GM23338 (cell line): ENCODE measurements around the gene KRT81. TPM values are rescaled to one million over a fixed set of nuclear protein-coding genes. Genes with fewer than 3 reads are reported as not detected.

Source experiments
- ATAC-seq: fragments of 200-7000 bp; cut with Tn5 transposase; 3 replicates; pipeline ENCODE4 v1.9.1; 2020
- DNase-seq: peaks from one replicate; pipeline ENCODE4 v3.0.0-alpha.2; 2015; ENCODE audit warnings: low spot score
- H2AFZ ChIP-seq: fragments of 200-600 bp; sonication (generic); 2 replicates; pipeline ENCODE4 v1.8.0; 2016; ENCODE audit warnings: antibody characterized with exemption, mild to moderate bottlenecking, moderate library complexity
- H3F3A ChIP-seq: fragments of 200-600 bp; sonication (generic); replicated peaks from 2 replicates; pipeline ENCODE4 v1.8.0; 2017; ENCODE audit warnings: antibody characterized with exemption, mixed run types, low read depth
- H3K27ac ChIP-seq: fragments of 200-600 bp; sonication (generic); 2 replicates; pipeline ENCODE4 v1.6.1; 2016; ENCODE audit warnings: low read depth
- H3K27me3 ChIP-seq: fragments of 200-600 bp; sonication (generic); 2 replicates; pipeline ENCODE4 v1.8.0; 2016; ENCODE audit warnings: mild to moderate bottlenecking, mixed run types, moderate library complexity; ENCODE audit not compliant: insufficient read depth
- H3K36me3 ChIP-seq: fragments of 200-600 bp; sonication (generic); 2 replicates; pipeline ENCODE4 v1.8.0; 2016; ENCODE audit warnings: mild to moderate bottlenecking; ENCODE audit not compliant: insufficient read depth
- H3K4me1 ChIP-seq: fragments of 200-600 bp; sonication (generic); 2 replicates; pipeline ENCODE4 v1.8.0; 2016; ENCODE audit warnings: mild to moderate bottlenecking, moderate library complexity; ENCODE audit not compliant: insufficient read depth
- H3K4me2 ChIP-seq: fragments of 200-600 bp; sonication (generic); 2 replicates; pipeline ENCODE4 v1.7.1; 2017; ENCODE audit warnings: mixed run types
- H3K4me3 ChIP-seq: fragments of 200-600 bp; sonication (generic); 2 replicates; pipeline ENCODE4 v1.6.1; 2016; ENCODE audit warnings: mixed run types
- H3K79me2 ChIP-seq: fragments of 200-600 bp; sonication (generic); replicated peaks from 2 replicates; pipeline ENCODE4 v1.8.0; 2017; ENCODE audit warnings: mild to moderate bottlenecking; ENCODE audit not compliant: insufficient read depth
- H3K9me2 ChIP-seq: fragments of 200-600 bp; sonication (generic); 2 replicates; pipeline ENCODE4 v1.8.0; 2017; ENCODE audit not compliant: insufficient read depth
- H4K20me1 ChIP-seq: fragments of 200-600 bp; sonication (generic); replicated peaks from 2 replicates; pipeline ENCODE4 v1.8.0; 2017; ENCODE audit warnings: mild to moderate bottlenecking; ENCODE audit not compliant: insufficient read depth
- H3K27ac Mint-ChIP-seq: 2 replicates; pipeline ENCODE4 v1.8.0; 2020; ENCODE audit warnings: inconsistent platforms, mild to moderate bottlenecking, moderate library complexity, mixed read lengths
- H3K27me3 Mint-ChIP-seq: 3 replicates; pipeline ENCODE4 v1.8.0; 2022; ENCODE audit warnings: low read depth, mild to moderate bottlenecking, moderate library complexity, mixed read lengths, inconsistent platforms; ENCODE audit not compliant: insufficient read depth, poor library complexity
- H3K36me3 Mint-ChIP-seq: 3 replicates; pipeline ENCODE4 v1.8.0; 2021; ENCODE audit warnings: low read depth, mild to moderate bottlenecking, inconsistent platforms, moderate library complexity, mixed read lengths
- H3K4me1 Mint-ChIP-seq: 3 replicates; pipeline ENCODE4 v1.8.0; 2020; ENCODE audit warnings: mild to moderate bottlenecking, inconsistent platforms, mixed read lengths
- H3K4me3 Mint-ChIP-seq: 3 replicates; pipeline ENCODE4 v1.8.0; 2021; ENCODE audit warnings: moderate library complexity, mild to moderate bottlenecking, inconsistent platforms, mixed read lengths
- H3K9me3 Mint-ChIP-seq: 3 replicates; pipeline ENCODE4 v1.8.0; 2020; ENCODE audit warnings: moderate library complexity, mild to moderate bottlenecking, inconsistent platforms, mixed read lengths
- CREB1 ChIP-seq: fragments of 250-450 bp; sonication (Bioruptor Pico); IDR thresholded peaks from 2 replicates; pipeline ENCODE4 v1.5.0; 2020; ENCODE audit warnings: low read depth, mild to moderate bottlenecking, moderate library complexity
- ETS1 ChIP-seq: IDR thresholded peaks from 2 replicates; pipeline ENCODE4 v1.6.1; 2016; ENCODE audit warnings: antibody characterized with exemption
- EZH2 ChIP-seq: fragments of 200-600 bp; sonication (generic); IDR thresholded peaks from one replicate; pipeline ENCODE4 v1.8.0; 2017; ENCODE audit warnings: antibody characterized with exemption, mild to moderate bottlenecking, low read depth; ENCODE audit not compliant: unreplicated experiment
- EZH2phosphoT487 ChIP-seq: fragments of 200-600 bp; sonication (generic); IDR thresholded peaks from one replicate; pipeline ENCODE4 v1.8.1; 2018; ENCODE audit warnings: antibody characterized with exemption; ENCODE audit not compliant: unreplicated experiment
- JUNB ChIP-seq: IDR thresholded peaks from one replicate; pipeline ENCODE4 v1.6.1; 2016; ENCODE audit warnings: antibody characterized with exemption; ENCODE audit not compliant: unreplicated experiment
- NANOG ChIP-seq: IDR thresholded peaks from 2 replicates; pipeline ENCODE4 v1.6.1; 2016; ENCODE audit warnings: antibody characterized with exemption, borderline replicate concordance
- POLR2AphosphoS5 ChIP-seq: IDR thresholded peaks from 2 replicates; pipeline ENCODE4 v1.6.1; 2016; ENCODE audit warnings: antibody characterized with exemption, low read depth
- REST ChIP-seq: IDR thresholded peaks from one replicate; pipeline ENCODE4 v1.6.1; 2018; ENCODE audit warnings: antibody characterized with exemption; ENCODE audit not compliant: unreplicated experiment
- STAT1 ChIP-seq: IDR thresholded peaks from one replicate; pipeline ENCODE4 v1.6.1; 2016; ENCODE audit warnings: antibody characterized with exemption; ENCODE audit not compliant: unreplicated experiment
- ZNF114 ChIP-seq: fragments of 250-450 bp; sonication (Bioruptor Pico); IDR thresholded peaks from 2 replicates; pipeline ENCODE4 v1.5.0; 2020; ENCODE audit warnings: mild to moderate bottlenecking, moderate library complexity
- ZNF331 ChIP-seq: fragments of 250-450 bp; sonication (Bioruptor Pico); IDR thresholded peaks from 2 replicates; pipeline ENCODE4 v1.5.0; 2020; ENCODE audit warnings: low read depth, mild to moderate bottlenecking, moderate library complexity
- ZNF462 ChIP-seq: fragments of 250-450 bp; sonication (Bioruptor Pico); IDR thresholded peaks from 2 replicates; pipeline ENCODE4 v1.5.0; 2020; ENCODE audit warnings: mild to moderate bottlenecking, moderate library complexity
- polyA plus RNA-seq: library from polyadenylated mRNA; unstranded; fragments of >200 nt; fragmentation: Nextera tagmentation; extraction: Ambion mirVana; gene quantifications from 2 replicates; pipeline ENCODE4 v1.2.1, GENCODE V29; 2016
- total RNA-seq: library from RNA; depleted of rRNA; stranded (reverse); fragments of >200 nt; shearing (Covaris generic); gene quantifications from 2 replicates; pipeline ENCODE4 v1.2.3, GENCODE V29; 2014
- TF ChIP-seq, protein P1 (sequence below), 2 experiments: fragments of 200-600 bp in 1 of 2; sonication (generic) in 1 of 2; conservative IDR thresholded peaks; 2 replicates each; pipeline versions ENCODE4 v1.5.1 to v1.6.1; 2016 to 2017; ENCODE audit warnings: antibody characterized with exemption in 2 of 2, low read depth in 2 of 2, mild to moderate bottlenecking in 2 of 2, moderate library complexity in 1 of 2

KRT81 gene
- total and polyA plus RNA-seq, 2 experiments from 2014 or later = not detected

GRCh38 chr12:52285172-52285745, 6.1 kb downstream of the KRT81 start:
- H4K20me1 ChIP-seq = no peaks in the 10 kb centered on the region
- no peak overlapping the region for H3K27ac ChIP-seq
- H3K36me3 ChIP-seq = no peaks in the 10 kb centered on the region
- H3K9me2 ChIP-seq = no peaks in the 10 kb centered on the region
- no peaks in the 10 kb centered on the region for H3K4me1 ChIP-seq
- TF ChIP-seq JUNB (no peak), EZH2phosphoT487 (no peak), EZH2 (no peak), POLR2AphosphoS5 (no peak), ZNF462 (CRISPR knock-in tag) (no peak), CREB1 (CRISPR knock-in tag) (no peak), REST (no peak), ZNF331 (CRISPR knock-in tag) (no peak), NANOG (no peak), ZNF114 (no peak), ETS1 (no peak), STAT1 (no peak)
- TF ChIP-seq, protein P1, sequence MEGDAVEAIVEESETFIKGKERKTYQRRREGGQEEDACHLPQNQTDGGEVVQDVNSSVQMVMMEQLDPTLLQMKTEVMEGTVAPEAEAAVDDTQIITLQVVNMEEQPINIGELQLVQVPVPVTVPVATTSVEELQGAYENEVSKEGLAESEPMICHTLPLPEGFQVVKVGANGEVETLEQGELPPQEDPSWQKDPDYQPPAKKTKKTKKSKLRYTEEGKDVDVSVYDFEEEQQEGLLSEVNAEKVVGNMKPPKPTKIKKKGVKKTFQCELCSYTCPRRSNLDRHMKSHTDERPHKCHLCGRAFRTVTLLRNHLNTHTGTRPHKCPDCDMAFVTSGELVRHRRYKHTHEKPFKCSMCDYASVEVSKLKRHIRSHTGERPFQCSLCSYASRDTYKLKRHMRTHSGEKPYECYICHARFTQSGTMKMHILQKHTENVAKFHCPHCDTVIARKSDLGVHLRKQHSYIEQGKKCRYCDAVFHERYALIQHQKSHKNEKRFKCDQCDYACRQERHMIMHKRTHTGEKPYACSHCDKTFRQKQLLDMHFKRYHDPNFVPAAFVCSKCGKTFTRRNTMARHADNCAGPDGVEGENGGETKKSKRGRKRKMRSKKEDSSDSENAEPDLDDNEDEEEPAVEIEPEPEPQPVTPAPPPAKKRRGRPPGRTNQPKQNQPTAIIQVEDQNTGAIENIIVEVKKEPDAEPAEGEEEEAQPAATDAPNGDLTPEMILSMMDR (conservative IDR thresholded peaks at IDR 0.05; ENCODE audit: low read depth in 2 of 2) = no peak
- no peaks in the 10 kb centered on the region for H3K9me3 Mint-ChIP-seq
- no peaks in the 10 kb centered on the region for H3K79me2 ChIP-seq
- no peak overlapping the region for H3K27ac Mint-ChIP-seq
- H3K27me3 Mint-ChIP-seq = no peaks in the 10 kb centered on the region
- H3K4me3 Mint-ChIP-seq = no peak overlapping the region
- H3K36me3 Mint-ChIP-seq = no peaks in the 10 kb centered on the region
- peaks cover 3% of the 10 kb centered on the region; the same call in 2 of the 3 replicates for H3K4me1 Mint-ChIP-seq
- no peaks in the 10 kb centered on the region for H3K27me3 ChIP-seq
- no peak for ATAC-seq
- H3F3A ChIP-seq = no peaks in the 10 kb centered on the region
- no peak overlapping the region for H2AFZ ChIP-seq
- no peak overlapping the region for H3K4me2 ChIP-seq
- H3K4me3 ChIP-seq = no peak overlapping the region
- DNase-seq = no peak
